ENCODE results near the gene PPP4R4.
"Not testable (repeated sequence)": the region's sequence is repeated elsewhere in the genome, so short reads cannot be mapped to it uniquely, and the experiment has no call there.

PPP4R4 gene

DNA sequence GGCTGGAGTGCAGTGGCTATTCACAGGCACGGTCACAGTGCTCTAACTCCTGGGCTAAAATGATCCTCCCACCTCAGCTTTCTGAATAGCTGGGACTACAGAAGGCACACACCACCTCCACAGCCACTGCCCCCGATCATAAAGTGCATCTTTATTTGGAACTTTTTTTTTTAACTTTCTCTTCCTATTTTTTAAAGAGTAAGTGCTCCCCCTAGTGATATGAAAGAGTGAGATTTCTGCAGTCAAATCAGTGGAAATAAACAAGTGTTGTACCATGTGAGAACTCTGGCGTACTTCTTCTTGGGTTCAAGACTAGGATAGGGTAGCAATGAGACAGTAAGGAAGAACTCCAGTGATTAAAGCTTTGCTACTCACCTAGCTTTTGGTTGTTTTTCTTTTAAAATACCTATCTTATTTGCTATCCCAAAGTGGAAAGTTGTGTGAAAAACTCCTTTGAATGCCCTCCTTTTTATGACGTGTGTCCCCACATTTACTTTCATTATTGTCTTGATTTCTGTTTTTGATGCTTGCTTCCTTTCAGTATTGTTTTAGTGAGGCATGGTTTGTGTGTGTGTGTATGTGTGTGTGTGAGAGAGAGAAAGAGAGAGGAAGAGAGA lies 6.6 kb downstream of the PPP4R4 start:
- peak; percentile 23 for DNase-seq

GRCh38 chr14:94181835-94182234 lies 7.7 kb downstream of the PPP4R4 start:
- no peak for DNase-seq

DNA sequence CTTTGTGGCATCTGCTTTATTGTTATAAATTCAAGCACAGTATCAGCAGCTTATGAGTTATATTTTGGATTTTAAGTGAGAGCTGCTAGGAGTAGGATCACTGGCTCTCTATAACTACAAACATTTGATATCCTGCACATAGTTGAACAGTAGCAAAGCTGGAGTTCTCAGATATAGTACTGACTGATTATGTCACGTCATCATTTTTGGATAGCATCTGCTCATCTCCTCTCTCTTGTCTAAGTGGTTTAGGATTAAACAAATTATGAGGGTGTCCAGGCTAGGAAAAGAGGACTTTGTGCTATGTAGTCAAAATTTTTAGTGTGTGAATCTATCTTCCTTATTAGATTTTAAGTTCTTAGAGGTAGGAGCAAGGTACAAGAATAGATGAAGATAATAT lies 18.4 kb downstream of the PPP4R4 start:
- no peak for DNase-seq

GRCh38 chr14:94193776-94194175 lies 19.7 kb downstream of the PPP4R4 start:
- DNase-seq: no peak

GRCh38 chr14:94196057-94196456 lies 21.9 kb downstream of the PPP4R4 start:
- DNase-seq: no peak

DNA sequence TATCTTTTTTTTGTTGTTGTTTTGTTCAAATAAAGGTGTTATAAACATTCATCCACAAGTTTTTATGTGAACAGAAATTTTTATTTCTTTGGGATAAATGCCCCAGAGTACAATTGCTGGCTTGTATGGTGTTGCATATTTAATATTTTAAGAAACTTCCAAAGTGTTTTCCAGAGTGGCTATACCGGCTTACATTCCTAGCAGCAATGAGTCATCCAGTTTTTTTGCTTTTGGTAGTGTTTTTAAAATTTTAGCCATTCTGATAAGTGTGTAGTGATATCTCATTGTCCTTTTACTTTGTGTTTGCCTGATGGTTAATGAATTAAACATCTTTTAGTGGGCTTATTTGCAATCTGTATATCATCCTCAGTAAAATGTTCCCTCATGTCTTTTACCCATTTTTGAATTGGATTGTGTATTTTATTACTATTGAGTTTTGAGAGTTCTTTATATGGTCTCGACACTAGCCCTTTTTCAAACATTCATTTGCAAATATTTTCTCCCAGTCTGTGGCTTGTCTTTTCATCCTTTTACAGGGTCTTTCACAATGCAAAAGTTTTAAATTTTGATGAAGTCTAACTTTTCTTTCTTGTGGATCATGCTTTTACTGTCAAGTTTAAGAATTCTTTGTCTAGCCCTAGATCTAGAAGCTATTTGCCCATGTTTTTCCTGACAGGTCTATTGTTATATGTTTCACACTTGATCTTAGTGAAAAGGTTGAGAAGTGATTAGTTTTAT lies 29.5 kb downstream of the PPP4R4 start:
- no peak for DNase-seq

DNA sequence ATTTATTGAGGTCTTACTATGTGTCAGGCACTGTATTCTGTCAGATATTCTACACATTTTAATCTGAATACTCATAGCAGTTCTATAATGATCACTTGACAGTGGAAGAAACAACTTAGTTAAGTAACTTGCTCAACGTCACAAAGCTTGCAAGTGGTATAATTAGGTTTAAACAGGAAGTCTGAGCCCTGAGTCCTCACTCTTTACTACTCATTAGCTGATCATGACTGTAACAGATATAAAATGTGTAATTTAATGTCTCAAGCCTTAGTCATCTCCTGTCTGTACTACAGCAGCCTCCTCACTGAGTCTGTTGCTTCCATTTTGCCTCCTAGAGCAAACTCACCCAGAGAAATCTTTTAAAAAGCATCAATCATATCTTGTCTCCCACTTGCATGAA lies 38.9 kb downstream of the PPP4R4 start:
- no peak for DNase-seq

DNA sequence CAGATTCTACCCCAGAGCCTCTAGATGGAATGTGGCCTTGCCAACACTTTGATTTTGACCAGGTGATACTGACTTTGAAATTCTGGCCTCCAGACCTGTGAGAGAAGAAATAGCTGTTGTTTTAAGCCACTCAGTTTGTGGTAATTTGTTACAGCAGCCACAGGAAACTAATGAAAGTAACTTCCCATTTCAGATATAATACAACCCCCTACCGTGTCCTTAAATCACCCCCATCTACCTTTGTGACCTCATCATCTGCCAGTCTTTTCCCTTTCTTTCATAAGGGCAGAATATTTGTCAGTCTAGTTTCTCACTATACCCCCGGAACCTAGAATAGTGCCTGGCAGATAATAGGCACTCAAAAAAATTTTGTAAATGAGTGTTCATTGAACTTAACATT lies 39.6 kb downstream of the PPP4R4 start:
- DNase-seq: no peak

DNA sequence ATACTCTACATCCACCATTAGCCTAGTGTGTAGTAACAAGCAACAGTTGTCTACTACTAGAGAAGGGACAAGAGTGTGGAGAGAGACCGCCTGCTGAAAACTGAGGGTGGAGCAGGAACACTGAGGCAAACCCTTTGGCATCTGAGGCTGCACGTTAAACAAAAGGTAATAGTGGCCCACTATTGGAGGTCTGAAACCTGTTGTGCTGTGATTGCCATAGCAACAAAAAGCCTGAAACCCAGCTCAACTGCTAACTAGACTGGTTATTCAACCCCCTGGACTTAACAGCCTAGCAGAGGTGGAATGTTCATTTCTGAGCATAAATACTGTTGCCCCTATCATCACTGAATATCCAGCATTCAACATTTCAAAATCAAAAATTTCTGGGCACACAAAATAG lies 43.0 kb downstream of the PPP4R4 start:
- DNase-seq: no peak

DNA sequence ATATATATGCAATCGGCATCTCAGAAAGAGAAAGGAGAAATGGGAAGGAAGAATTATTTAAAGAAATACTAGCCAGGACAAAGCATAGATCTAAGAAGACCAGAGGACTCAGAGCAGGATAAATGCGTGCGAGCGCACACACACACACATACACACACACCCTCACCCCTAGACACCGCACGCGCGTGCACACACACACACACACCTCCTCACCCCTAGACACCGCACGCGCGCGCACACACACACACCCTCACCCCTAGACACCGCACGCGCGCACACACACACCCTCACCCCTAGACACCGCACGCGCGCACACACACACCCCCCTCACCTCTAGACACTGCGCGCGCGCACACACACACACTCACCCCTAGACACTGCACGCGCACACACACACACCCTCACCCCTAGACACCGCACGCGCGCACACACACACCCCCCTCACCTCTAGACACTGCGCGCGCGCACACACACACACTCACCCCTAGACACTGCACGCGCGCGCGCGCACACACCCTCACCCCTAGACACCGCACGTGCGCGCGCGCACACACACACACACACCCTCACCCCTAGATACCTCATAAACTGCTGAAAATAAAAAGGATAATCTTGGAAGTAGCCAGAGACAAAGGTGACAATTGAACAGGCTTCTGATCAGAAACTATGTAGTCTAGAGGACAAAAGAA lies 44.2 kb downstream of the PPP4R4 start:
- DNase-seq: not testable (repeated sequence)

GRCh38 chr14:94224040-94224439 lies 49.9 kb downstream of the PPP4R4 start:
- DNase-seq: no peak

DNA sequence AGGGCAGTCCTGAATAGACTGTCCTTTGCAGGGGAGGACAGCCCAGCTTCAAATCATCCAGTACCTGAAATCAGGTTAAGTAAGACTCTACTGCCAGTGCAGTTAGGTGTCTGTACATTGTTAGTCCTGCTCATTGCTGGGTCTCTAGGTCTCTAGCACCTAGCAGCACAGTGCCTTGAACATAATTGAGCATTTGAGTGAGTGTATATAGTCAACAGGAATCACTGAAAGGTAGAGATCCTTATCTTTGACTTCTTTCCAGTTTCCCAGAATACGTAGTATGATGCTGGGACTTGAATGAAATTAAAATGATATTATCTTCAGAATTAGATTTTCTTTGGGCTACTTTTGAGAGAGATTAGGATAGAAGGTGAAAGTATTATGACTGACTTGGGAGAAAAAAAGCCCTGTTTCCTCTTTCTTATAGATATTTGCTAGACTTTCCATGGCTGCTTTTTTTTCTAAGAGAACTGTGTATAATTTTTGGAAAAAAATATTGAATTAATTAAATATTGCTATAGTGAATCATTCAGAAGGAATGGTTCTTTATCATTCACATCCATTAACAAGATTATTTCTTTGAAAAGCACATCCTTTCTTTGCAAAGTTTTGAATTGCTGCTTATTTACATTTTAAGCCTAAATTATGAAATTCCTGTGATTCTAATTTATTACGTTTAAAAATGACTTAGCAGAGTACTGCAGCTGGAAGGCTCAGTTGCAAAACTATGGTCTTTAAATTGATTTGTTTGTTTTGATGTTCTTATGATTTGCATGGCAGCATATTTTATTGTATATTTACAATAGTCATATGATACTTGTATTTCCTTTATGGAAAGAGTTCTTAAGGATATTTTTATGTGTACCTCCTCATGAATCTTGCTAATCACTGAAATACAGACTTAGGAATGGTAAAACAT lies 51.6 kb downstream of the PPP4R4 start:
- DNase-seq: no peak

DNA sequence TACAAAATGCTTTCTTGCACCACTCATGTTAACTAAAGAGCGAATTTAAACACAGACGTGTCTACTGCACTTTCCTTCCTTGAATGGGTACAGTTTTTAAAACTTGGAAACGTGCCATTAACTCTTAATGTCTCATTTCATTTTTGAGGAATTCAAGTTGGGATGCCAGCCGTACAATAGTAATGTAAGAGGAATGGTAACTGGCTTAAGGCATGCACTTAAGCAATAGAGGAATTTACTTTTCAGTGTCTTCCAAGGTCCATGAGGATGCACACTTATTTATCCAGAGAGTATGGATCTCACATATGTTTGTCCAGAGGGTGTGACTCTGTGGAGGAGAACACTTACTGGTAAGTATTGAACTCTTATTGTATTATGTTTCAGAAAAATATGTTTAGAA lies 52.9 kb downstream of the PPP4R4 start:
- DNase-seq: no peak

GRCh38 chr14:94237046-94237445 lies 62.9 kb downstream of the PPP4R4 start:
- no peak for DNase-seq

- no peak for DNase-seq
These were observed 63.9 kb downstream of the PPP4R4 start for GRCh38 chr14:94237983-94238382.

- no peak for DNase-seq
These were observed 65.3 kb downstream of the PPP4R4 start for GRCh38 chr14:94239406-94239805.

- no peak for DNase-seq
These were observed 70.1 kb downstream of the PPP4R4 start for GRCh38 chr14:94244182-94244581.

DNA sequence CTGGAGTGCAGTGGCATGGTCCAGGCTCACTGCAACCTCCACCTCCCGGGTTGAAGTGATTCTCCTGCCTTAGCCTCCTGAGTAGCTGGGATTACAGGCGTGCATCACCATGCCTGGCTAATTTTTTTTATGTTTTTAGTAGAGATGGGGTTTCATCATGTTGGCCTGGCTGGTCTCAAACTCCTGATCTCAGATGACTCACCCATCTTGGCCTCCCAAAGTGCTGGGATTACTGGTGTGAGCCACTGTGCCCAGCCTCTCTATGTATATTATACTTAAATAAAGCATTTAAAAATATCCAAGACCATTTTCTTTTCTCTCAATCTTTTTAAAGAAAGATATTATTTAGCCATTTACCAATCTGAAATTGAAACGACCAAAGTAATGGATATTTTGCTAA lies 90.1 kb downstream of the PPP4R4 start:
- not testable (repeated sequence) for DNase-seq

- DNase-seq: no peak
These were observed 93.2 kb downstream of the PPP4R4 start for GRCh38 chr14:94267352-94267751.

DNA sequence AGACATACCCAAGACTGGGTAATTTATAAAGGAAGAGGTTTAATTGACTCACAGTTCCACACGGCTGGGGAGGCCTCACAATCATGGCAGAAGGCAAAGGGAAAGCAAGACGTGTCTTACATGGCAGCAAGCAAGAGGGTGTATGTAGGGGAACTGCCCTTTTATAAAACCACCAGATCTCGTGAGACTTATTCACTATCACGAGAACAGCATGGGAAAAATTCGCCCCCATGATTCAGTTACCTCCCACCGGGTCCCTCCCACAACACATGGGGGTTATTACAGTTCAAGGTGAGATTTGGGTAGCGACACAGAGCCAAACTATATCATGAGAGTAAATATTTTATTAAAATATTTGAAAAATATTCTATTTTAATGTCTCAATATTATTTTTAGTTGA lies 94.5 kb downstream of the PPP4R4 start:
- DNase-seq: not testable (repeated sequence)

DNA sequence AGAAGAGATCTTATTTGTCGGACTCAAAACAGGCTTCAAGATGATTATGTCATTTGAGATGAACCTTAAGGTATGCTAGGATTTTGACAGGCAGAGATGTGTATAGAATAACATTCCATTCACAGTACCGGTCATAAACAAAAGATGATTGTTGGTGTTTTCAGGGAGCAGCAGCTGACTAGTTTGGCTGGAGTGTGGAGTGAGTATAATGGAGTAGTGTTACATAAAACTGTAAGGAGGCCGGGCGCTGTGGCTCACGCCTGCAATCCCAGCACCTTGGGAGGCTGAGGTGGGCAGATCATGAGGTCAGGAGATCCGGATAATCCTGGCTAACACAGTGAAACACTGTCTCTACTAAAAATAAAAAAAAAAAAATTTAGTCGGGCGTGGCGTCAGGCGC lies 95.0 kb downstream of the PPP4R4 start:
- no peak for DNase-seq

DNA sequence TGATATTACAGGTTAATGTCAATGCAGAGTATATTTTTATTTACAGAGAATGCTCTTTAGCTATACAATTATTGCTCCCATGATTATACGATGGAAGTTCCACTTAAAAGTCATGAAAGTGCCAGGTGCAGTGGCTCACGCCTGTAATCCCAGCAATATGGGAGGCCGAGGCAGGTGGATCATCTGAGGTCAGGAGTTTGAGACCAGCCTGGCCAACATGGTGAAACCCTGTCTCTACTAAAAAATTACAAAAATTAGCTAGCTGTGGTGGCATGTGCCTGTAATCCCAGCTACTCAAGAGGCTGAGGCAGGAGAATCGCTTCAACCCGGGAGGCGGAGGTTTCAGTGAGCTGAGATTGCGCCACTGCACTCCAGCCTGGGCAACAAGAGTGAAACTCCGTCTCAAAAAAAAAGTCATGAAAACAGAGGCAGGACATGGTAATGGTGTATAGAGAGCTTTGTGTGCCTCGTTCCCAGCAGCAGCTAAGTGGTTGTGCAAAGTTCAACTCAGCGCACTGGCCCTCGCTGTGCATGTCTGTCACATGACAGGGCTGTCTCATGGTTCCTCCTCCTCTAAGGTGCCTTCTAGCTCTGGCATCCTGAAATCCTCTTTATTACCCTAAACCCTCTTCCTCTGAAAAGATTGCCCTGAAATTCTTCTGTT lies 102.9 kb downstream of the PPP4R4 start:
- not testable (repeated sequence) for DNase-seq

DNA sequence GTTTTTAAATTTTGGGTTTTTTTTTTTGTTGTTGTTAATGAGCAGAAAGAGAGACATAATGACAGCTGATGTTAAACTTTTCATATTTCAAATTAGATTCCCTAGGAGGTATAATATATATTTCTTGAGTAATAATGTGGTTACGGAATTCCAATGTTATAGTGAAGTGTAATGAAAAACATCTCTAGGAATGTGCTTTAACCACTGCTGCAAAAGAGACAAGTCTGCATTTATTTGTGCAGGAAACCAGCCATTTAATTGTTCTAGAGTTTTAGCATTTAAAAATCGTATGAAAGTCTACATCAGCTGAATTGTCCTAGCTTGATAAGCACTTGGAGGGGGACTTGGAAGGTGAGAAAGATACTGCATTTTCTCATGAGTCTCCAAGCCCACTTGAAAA lies 104.6 kb downstream of the PPP4R4 start:
- DNase-seq: no peak

Data from NCI-H1417 treated with DMSO at 0.1 percent for 48 hours (cell line).